SK-N-SH (cell line): Measurements from ENCODE around the gene FBXO45. TPM values are rescaled to one million over a fixed set of nuclear protein-coding genes. Genes with fewer than 3 reads are reported as not detected.

Experiments used
- CTCF ChIA-PET: fragments of 300-600, 350-600 bp; formaldehyde crosslinking; extraction: SDS; loops from one replicate; lab custom pipeline; 2021; lab: Yijun Ruan, JAX
- POLR2A ChIA-PET: fragments of 350-600 bp; sonication (Branson Sonifier 250); formaldehyde crosslinking; extraction: SDS; loops from one replicate; lab custom pipeline; 2020; ENCODE audit warnings: antibody characterized with exemption, inconsistent platforms; lab: Yijun Ruan, JAX
- DNase-seq: peaks from one replicate; pipeline ENCODE4 v3.0.0; 2012
- H2AFZ ChIP-seq: fragments of 200-600 bp; sonication (generic); 2 replicates; pipeline ENCODE4 v1.8.1; 2016; ENCODE audit warnings: antibody characterized with exemption, mild to moderate bottlenecking, low read depth
- H3F3A ChIP-seq: fragments of 200-600 bp; sonication (generic); replicated peaks from 2 replicates; pipeline ENCODE3; 2016; ENCODE audit warnings: antibody characterized with exemption, mild to moderate bottlenecking; ENCODE audit not compliant: insufficient read depth
- H3K27ac ChIP-seq, 2 experiments: fragments of 200-500 bp in 1 of 2; fragments of 200-600 bp in 1 of 2; sonication (Bioruptor generic) in 1 of 2; sonication (generic), shearing (Covaris generic) in 1 of 2; 2 replicates each; pipeline versions ENCODE4 v1.5.1 to v1.6.1; 2014 to 2016; ENCODE audit warnings: low read depth in 2 of 2, inconsistent platforms in 1 of 2, low read length in 1 of 2, mild to moderate bottlenecking in 1 of 2, mixed read lengths in 1 of 2
- H3K27me3 ChIP-seq: fragments of 200-600 bp; sonication (generic), shearing (Covaris generic); 2 replicates; pipeline ENCODE4 v1.6.1; 2016; ENCODE audit warnings: mixed run types; ENCODE audit not compliant: insufficient read depth
- H3K36me3 ChIP-seq, 2 experiments: fragments of 200-500 bp in 1 of 2; fragments of 200-600 bp in 1 of 2; sonication (Bioruptor generic) in 1 of 2; sonication (generic) in 1 of 2; replicated peaks in 1 of 2; 2 replicates each; pipeline versions ENCODE3 to v1.5.1; 2014 to 2016; ENCODE audit warnings: low read length in 1 of 2, mild to moderate bottlenecking in 1 of 2; ENCODE audit not compliant: insufficient read depth in 2 of 2, control insufficient read depth in 1 of 2
- H3K4me1 ChIP-seq, 2 experiments: fragments of 200-500 bp in 1 of 2; fragments of 200-600 bp in 1 of 2; sonication (Bioruptor generic) in 1 of 2; sonication (generic), shearing (Covaris generic) in 1 of 2; 2 replicates each; pipeline versions ENCODE4 v1.5.1 to v1.6.1; 2014 to 2016; ENCODE audit warnings: low read depth in 1 of 2, low read length in 1 of 2, mixed run types in 1 of 2; ENCODE audit not compliant: insufficient read depth in 2 of 2, control insufficient read depth in 1 of 2
- H3K4me2 ChIP-seq: fragments of 200-600 bp; sonication (generic), shearing (Covaris generic); 2 replicates; pipeline ENCODE4 v1.6.1; 2017; ENCODE audit warnings: mixed run types
- H3K4me3 ChIP-seq, 2 experiments: fragments of 200-500 bp in 1 of 2; fragments of 200-600 bp in 1 of 2; sonication (Bioruptor generic) in 1 of 2; sonication (generic), shearing (Covaris generic) in 1 of 2; 2 replicates each; pipeline versions ENCODE4 v1.5.1 to v1.8.1; 2014 to 2016; ENCODE audit warnings: low read depth in 2 of 2, inconsistent platforms in 1 of 2, low read length in 1 of 2, mild to moderate bottlenecking in 1 of 2, mixed read lengths in 1 of 2, moderate library complexity in 1 of 2
- H3K79me2 ChIP-seq: fragments of 200-600 bp; sonication (generic); 2 replicates; pipeline ENCODE4 v1.8.1; 2017; ENCODE audit warnings: mild to moderate bottlenecking; ENCODE audit not compliant: insufficient read depth
- H3K9ac ChIP-seq: fragments of 200-600 bp; sonication (generic); 2 replicates; pipeline ENCODE4 v1.6.1; 2017; ENCODE audit warnings: mixed run types
- H3K9me2 ChIP-seq: fragments of 200-600 bp; sonication (generic); 2 replicates; pipeline ENCODE4 v1.6.1; 2017; ENCODE audit warnings: mixed run types
- H3K9me3 ChIP-seq: fragments of 200-600 bp; sonication (generic); 2 replicates; pipeline ENCODE4 v1.6.1; 2017; ENCODE audit warnings: mixed run types, mild to moderate bottlenecking, moderate library complexity
- H4K20me1 ChIP-seq: fragments of 200-600 bp; sonication (generic); 2 replicates; pipeline ENCODE4 v1.6.1; 2017; ENCODE audit warnings: mild to moderate bottlenecking, mixed run types; ENCODE audit not compliant: insufficient read depth
- CHD2 ChIP-seq: fragments of 150-350 bp; IDR thresholded peaks from 2 replicates; pipeline ENCODE4 v1.6.1; 2018; ENCODE audit warnings: low read length; ENCODE audit not compliant: partially characterized antibody
- CTCF ChIP-seq: fragments of 200-600 bp; sonication (generic); IDR thresholded peaks from 2 replicates; pipeline ENCODE4 v1.6.1; 2017; ENCODE audit warnings: antibody characterized with exemption, mild to moderate bottlenecking, moderate library complexity
- ELF1 ChIP-seq: IDR thresholded peaks from 2 replicates; pipeline ENCODE4 v1.4.0; 2012
- EZH2phosphoT487 ChIP-seq: fragments of 200-600 bp; sonication (generic); IDR thresholded peaks from 2 replicates; pipeline ENCODE4 v1.6.1; 2017; ENCODE audit warnings: low read depth, mixed run types, mild to moderate bottlenecking, antibody characterized with exemption, moderate library complexity, borderline replicate concordance
- FOSL2 ChIP-seq: IDR thresholded peaks from 2 replicates; pipeline ENCODE4 v1.4.0; 2012; ENCODE audit warnings: low read depth, mild to moderate bottlenecking, moderate library complexity, borderline replicate concordance
- FOXJ3 ChIP-seq: sonication (generic); formaldehyde crosslinking; IDR thresholded peaks from 2 replicates; pipeline ENCODE4 v1.5.1; 2020; ENCODE audit warnings: mild to moderate bottlenecking, missing genetic modification reagents
- FOXM1 ChIP-seq: IDR thresholded peaks from 2 replicates; pipeline ENCODE4 v1.4.0; 2012; ENCODE audit warnings: low read depth, mild to moderate bottlenecking
- GABPA ChIP-seq: IDR thresholded peaks from 2 replicates; pipeline ENCODE4 v1.4.0; 2012; ENCODE audit warnings: low read depth, mild to moderate bottlenecking
- MEF2A ChIP-seq: IDR thresholded peaks from 2 replicates; pipeline ENCODE4 v1.4.0; 2012; ENCODE audit warnings: low read depth, borderline replicate concordance
- NFIC ChIP-seq: IDR thresholded peaks from 2 replicates; pipeline ENCODE4 v1.4.0; 2012; ENCODE audit warnings: borderline replicate concordance
- NRF1 ChIP-seq: IDR thresholded peaks from 2 replicates; pipeline ENCODE4 v1.6.1; 2012; ENCODE audit warnings: low read depth, mild to moderate bottlenecking, low read length
- RAD21 ChIP-seq: IDR thresholded peaks from 2 replicates; pipeline ENCODE4 v1.6.1; 2012; ENCODE audit warnings: mild to moderate bottlenecking, low read length
- RCOR1 ChIP-seq: fragments of 150-350 bp; IDR thresholded peaks from 2 replicates; pipeline ENCODE4 v1.6.1; 2017; ENCODE audit warnings: antibody characterized with exemption, low read length
- RXRA ChIP-seq: IDR thresholded peaks from 2 replicates; pipeline ENCODE4 v1.4.0; 2012; ENCODE audit warnings: low read depth, mild to moderate bottlenecking, borderline replicate concordance
- SIN3A ChIP-seq: IDR thresholded peaks from 2 replicates; pipeline ENCODE4 v1.6.1; 2012; ENCODE audit warnings: low read depth, mild to moderate bottlenecking, low read length, moderate library complexity, borderline replicate concordance
- SMC3 ChIP-seq: IDR thresholded peaks from 2 replicates; pipeline ENCODE4 v1.6.1; 2012; ENCODE audit warnings: low read depth, low read length, improper control_type of control experiment
- TAF1 ChIP-seq: IDR thresholded peaks from 2 replicates; pipeline ENCODE4 v1.6.1; 2012; ENCODE audit warnings: low read depth, mild to moderate bottlenecking, low read length, moderate library complexity, borderline replicate concordance
- TCF12 ChIP-seq: IDR thresholded peaks from 2 replicates; pipeline ENCODE4 v1.4.0; 2012
- TEAD4 ChIP-seq: IDR thresholded peaks from 2 replicates; pipeline ENCODE4 v1.4.0; 2012; ENCODE audit warnings: mild to moderate bottlenecking, borderline replicate concordance; ENCODE audit not compliant: insufficient read depth
- WGBS: methylation state at CpG from one replicate; pipeline ENCODE4 v1.1.6; 2017; ENCODE audit warnings: low lambda C conversion rate; 5-methylcytosine and 5-hydroxymethylcytosine counted together
- polyA plus RNA-seq, 3 experiments: library from polyadenylated mRNA; depleted of rRNA; stranded (reverse); fragments of >200 nt; gene quantifications; 2 replicates each; pipeline ENCODE4 v1.2.3, GENCODE V29; 2012
- TF ChIP-seq, protein P1 (sequence below): IDR thresholded peaks from 2 replicates; pipeline ENCODE4 v1.4.0; 2012; ENCODE audit warnings: low read depth
- TF ChIP-seq, protein P2 (sequence below): IDR thresholded peaks from 2 replicates; pipeline ENCODE4 v1.4.0; 2012; ENCODE audit warnings: low read depth, borderline replicate concordance
- TF ChIP-seq, protein P3 (sequence below): fragments of 150-350 bp; IDR thresholded peaks from 2 replicates; pipeline ENCODE4 v1.6.1; 2016; ENCODE audit warnings: mild to moderate bottlenecking, low read depth, low read length

Gene FBXO45
- polyA plus RNA-seq, 1 of the 3 experiments (the other 2 are of a cell fraction): 3.2 TPM

- Histone ChIP-seq H3F3A (no peaks in the 10 kb centered on the region), H3K9me2 (no peaks in the 10 kb centered on the region), H4K20me1 (no peaks in the 10 kb centered on the region), H2AFZ (no peak overlapping the region), H3K79me2 (no peaks in the 10 kb centered on the region), H3K9me3 (peaks cover 11% of the 10 kb centered on the region; the same call in 1 of the 2 replicates), H3K27ac (no peak overlapping the region), H3K27me3 (no peaks in the 10 kb centered on the region), H3K9ac (no peak overlapping the region), H3K36me3 (no peaks in the 10 kb centered on the region), H3K4me1 (no peaks in the 10 kb centered on the region), H3K4me3 (no peak overlapping the region), H3K4me2 (no peak overlapping the region)
- DNase-seq: peak; percentile 43
- WGBS: 16% methylated on average over 12 of the region's 12 CpGs
- TF ChIP-seq, protein P1, sequence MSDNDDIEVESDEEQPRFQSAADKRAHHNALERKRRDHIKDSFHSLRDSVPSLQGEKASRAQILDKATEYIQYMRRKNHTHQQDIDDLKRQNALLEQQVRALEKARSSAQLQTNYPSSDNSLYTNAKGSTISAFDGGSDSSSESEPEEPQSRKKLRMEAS: 0 out of 2 replicates have a peak, but pooled peaks have one; percentile 43
- TF ChIP-seq FOXM1 (no peak), RCOR1 (no peak), CHD2 (no peak), TAF1 (no peak), SMC3 (peak; percentile 23; the same call in 1 of the 2 replicates), RXRA (no peak), CTCF (peak; percentile 67), TCF12 (no peak), NRF1 (no peak), RAD21 (peak; percentile 64), TEAD4 (no peak), FOSL2 (no peak), FOXJ3 (CRISPR knock-in tag) (no peak), EZH2phosphoT487 (no peak)
- CTCF ChIA-PET: interaction anchor here (0.7 to 2.3 kb wide), 5 partner anchors 15 to 266 kb away, joined by 3 to 8 read pairs (median 3); partner anchors contain the start of gene RNF168
- POLR2A ChIA-PET: no interaction called here
These were observed 49.3 kb upstream of the FBXO45 start for GRCh38 chr3:196518966-196519717.

DNA sequence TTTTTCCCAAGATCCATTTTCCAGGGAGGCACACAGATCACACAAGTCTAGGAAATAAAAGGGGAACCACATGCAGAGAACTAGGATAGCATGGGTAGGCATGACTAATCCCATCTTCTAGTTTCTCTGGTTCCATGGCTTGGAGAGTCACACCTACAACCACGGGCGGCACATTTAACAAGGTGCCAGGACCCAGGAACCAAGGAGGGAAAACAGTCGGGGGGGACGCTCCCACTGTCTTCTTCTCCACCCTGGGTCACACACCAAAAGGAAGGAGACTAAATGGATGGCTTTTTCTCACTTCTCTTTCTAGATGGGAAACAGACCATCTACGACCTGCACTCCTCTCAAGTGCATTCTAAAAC is 48.8 kb upstream of the FBXO45 start:
- no peaks in the 10 kb centered on the region for H3K4me1 ChIP-seq
- H3K36me3 ChIP-seq: no peaks in the 10 kb centered on the region
- H2AFZ ChIP-seq: no peak overlapping the region
- no peaks in the 10 kb centered on the region for H3K27me3 ChIP-seq
- no peaks in the 10 kb centered on the region for H3K9me2 ChIP-seq
- no peak overlapping the region for H3K27ac ChIP-seq
- H3K9ac ChIP-seq: no peak overlapping the region
- POLR2A ChIA-PET: no interaction called here
- H3K4me3 ChIP-seq: no peak overlapping the region
- WGBS: 38% methylated on average over 5 of the region's 5 CpGs
- H3K79me2 ChIP-seq: no peaks in the 10 kb centered on the region
- CTCF ChIA-PET: interaction anchor here (1.1 to 2.3 kb wide), 3 partner anchors 9 to 266 kb away, joined by 3 to 8 read pairs (median 3); no protein-coding TSS in a partner anchor
- no peaks in the 10 kb centered on the region for H3F3A ChIP-seq
- no peaks in the 10 kb centered on the region for H4K20me1 ChIP-seq
- peaks cover 11% of the 10 kb centered on the region; the same call in 1 of the 2 replicates for H3K9me3 ChIP-seq
- DNase-seq: no peak
- no peak overlapping the region for H3K4me2 ChIP-seq
- TF ChIP-seq TAF1 (no peak), MEF2A (no peak), FOSL2 (no peak), GABPA (no peak), SIN3A (no peak), SMC3 (no peak), TEAD4 (no peak), NFIC (no peak), ELF1 (no peak)
- TF ChIP-seq, protein P2, sequence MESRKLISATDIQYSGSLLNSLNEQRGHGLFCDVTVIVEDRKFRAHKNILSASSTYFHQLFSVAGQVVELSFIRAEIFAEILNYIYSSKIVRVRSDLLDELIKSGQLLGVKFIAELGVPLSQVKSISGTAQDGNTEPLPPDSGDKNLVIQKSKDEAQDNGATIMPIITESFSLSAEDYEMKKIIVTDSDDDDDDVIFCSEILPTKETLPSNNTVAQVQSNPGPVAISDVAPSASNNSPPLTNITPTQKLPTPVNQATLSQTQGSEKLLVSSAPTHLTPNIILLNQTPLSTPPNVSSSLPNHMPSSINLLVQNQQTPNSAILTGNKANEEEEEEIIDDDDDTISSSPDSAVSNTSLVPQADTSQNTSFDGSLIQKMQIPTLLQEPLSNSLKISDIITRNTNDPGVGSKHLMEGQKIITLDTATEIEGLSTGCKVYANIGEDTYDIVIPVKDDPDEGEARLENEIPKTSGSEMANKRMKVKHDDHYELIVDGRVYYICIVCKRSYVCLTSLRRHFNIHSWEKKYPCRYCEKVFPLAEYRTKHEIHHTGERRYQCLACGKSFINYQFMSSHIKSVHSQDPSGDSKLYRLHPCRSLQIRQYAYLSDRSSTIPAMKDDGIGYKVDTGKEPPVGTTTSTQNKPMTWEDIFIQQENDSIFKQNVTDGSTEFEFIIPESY: no peak
- TF ChIP-seq, protein P3, sequence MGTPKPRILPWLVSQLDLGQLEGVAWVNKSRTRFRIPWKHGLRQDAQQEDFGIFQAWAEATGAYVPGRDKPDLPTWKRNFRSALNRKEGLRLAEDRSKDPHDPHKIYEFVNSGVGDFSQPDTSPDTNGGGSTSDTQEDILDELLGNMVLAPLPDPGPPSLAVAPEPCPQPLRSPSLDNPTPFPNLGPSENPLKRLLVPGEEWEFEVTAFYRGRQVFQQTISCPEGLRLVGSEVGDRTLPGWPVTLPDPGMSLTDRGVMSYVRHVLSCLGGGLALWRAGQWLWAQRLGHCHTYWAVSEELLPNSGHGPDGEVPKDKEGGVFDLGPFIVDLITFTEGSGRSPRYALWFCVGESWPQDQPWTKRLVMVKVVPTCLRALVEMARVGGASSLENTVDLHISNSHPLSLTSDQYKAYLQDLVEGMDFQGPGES: no peak
